22Rv1 (cell line): ENCODE data around the gene PTPN9.
A peak's percentile ranks its signal among the peaks of the same experiment; 100 is the strongest.
"Not testable (repeated sequence)": the region's sequence is repeated elsewhere in the genome, so short reads cannot be mapped to it uniquely, and the experiment has no call there.

Experiments
- H3K27ac ChIP-seq: fragments of 450-650 bp; 2 replicates; pipeline ENCODE4 v1.5.1; 2017
- CTCF ChIP-seq: fragments of 450-650 bp; IDR thresholded peaks from 2 replicates; pipeline ENCODE4 v1.5.1; 2017; ENCODE audit warnings: mild to moderate bottlenecking
- ZFX ChIP-seq: fragments of 450-650 bp; IDR thresholded peaks from 2 replicates; pipeline ENCODE4 v1.6.1; 2017; ENCODE audit warnings: antibody characterized with exemption, borderline replicate concordance

PTPN9 gene

GRCh38 chr15:75591655-75592364 is 12.7 kb upstream of the PTPN9 start:
- TF ChIP-seq ZFX, result no peak
- no peak for TF ChIP-seq CTCF
- no peak overlapping the region for H3K27ac ChIP-seq

DNA sequence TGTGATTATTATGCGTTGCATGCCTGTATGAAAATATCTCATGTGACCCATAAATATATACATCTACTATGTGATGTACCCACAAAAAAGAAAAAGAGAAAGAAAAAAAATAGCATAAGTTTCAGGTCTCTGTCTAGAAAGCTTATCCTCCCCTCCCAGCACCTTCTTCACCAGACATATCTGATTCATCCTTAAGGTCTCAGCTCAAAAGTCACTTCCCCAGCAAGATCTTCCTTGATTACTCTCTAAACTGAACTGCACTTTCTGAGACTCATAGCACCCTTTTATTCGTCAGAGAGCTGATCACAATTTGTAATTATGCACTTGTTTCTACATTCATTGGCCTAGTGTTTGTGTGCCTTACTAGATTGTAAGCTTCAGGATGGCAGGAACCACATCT is 11.1 kb upstream of the PTPN9 start:
- TF ChIP-seq CTCF (no peak), ZFX (no peak)
- no peak overlapping the region for H3K27ac ChIP-seq

DNA sequence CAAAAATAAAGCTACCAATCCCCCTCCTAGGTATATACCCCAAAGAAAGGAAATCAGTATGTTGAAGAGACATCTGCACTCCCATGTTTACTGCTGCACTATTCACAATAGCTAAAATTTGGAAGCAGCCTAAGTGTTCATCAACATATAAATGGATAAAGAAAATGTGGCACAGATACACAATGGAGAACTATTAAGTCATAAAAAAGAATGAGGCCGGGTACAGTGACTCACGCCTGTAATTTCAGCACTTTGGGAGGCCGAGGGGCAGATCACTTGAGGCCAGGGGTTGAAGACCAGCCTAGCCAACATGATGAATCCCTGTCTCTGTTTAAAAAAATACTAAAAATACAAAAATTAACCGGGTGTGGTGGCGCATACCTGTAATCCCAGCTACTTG is 10.0 kb upstream of the PTPN9 start:
- TF ChIP-seq ZFX (no peak), CTCF (no peak)
- no peak overlapping the region for H3K27ac ChIP-seq

- H3K27ac ChIP-seq, result not testable (repeated sequence)
Measured at GRCh38 chr15:75586422-75586821, 7.3 kb upstream of the PTPN9 start.

- TF ChIP-seq ZFX, result no peak
- TF ChIP-seq CTCF, result no peak
- no peak overlapping the region for H3K27ac ChIP-seq
Measured at GRCh38 chr15:75584121-75584520, 5.0 kb upstream of the PTPN9 start.

DNA sequence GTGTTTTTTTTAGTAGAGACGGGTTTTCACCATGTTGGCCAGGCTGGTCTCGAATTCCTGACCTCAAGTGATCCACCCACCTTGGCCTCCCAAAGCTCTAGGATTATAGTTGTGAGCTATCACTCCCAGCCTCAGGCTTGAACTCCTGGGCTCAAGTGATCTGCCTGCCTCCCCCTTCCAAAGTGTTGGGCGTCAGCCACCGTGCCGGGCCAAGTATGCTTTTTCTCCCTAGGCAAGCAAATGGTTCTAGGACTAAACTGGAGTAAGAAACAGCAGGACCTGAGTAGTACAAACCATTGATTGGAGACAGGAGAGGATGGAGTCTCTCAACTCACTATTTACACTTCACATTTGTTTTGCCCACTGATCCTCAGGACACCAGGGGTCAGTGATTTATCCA is 4.6 kb upstream of the PTPN9 start:
- H3K27ac ChIP-seq, result no peak overlapping the region
- TF ChIP-seq CTCF (no peak), ZFX (no peak)

- H3K27ac ChIP-seq, result not testable (repeated sequence)
Measured at GRCh38 chr15:75582943-75583342, 3.8 kb upstream of the PTPN9 start.

GRCh38 chr15:75578173-75578947 is 755 bp downstream of the PTPN9 start:
- H3K27ac ChIP-seq, result peak overlapping the region; percentile 69
- TF ChIP-seq ZFX (no peak), CTCF (no peak)
